H9 (cell line): ENCODE results near the gene GMPS. TPM values are rescaled to one million over a fixed set of nuclear protein-coding genes. Genes with fewer than 3 reads are reported as not detected.
A peak's percentile ranks its signal among the peaks of the same experiment; 100 is the strongest.

Source experiments
- DNase-seq: peaks from one replicate; pipeline ENCODE4 v3.0.0-alpha.2; 2017
- H2AFZ ChIP-seq: one replicate; pipeline ENCODE4 v1.6.1; 2013; ENCODE audit warnings: mild to moderate bottlenecking, low read length, control low read depth, moderate library complexity
- H2AK5ac ChIP-seq: 2 replicates; pipeline ENCODE4 v1.6.1; 2013; ENCODE audit warnings: low read length, control low read depth, mixed read lengths; ENCODE audit not compliant: insufficient read length
- H2BK120ac ChIP-seq: one replicate; pipeline ENCODE4 v1.6.1; 2013; ENCODE audit warnings: low read depth, mild to moderate bottlenecking, low read length, control low read depth, inconsistent platforms; ENCODE audit not compliant: poor library complexity, severe bottlenecking
- H2BK12ac ChIP-seq: 2 replicates; pipeline ENCODE4 v1.6.1; 2013; ENCODE audit warnings: low read length, control low read depth, mixed read lengths, low read depth; ENCODE audit not compliant: insufficient read length
- H2BK15ac ChIP-seq: 2 replicates; pipeline ENCODE4 v1.6.1; 2013; ENCODE audit warnings: low read depth, low read length, control low read depth
- H2BK20ac ChIP-seq: one replicate; pipeline ENCODE4 v1.6.1; 2013; ENCODE audit warnings: low read depth, mild to moderate bottlenecking, low read length, control low read depth, inconsistent platforms; ENCODE audit not compliant: poor library complexity, severe bottlenecking
- H2BK5ac ChIP-seq: 2 replicates; pipeline ENCODE4 v1.6.1; 2013; ENCODE audit warnings: low read length, control low read depth, mixed read lengths; ENCODE audit not compliant: insufficient read length
- H3K14ac ChIP-seq: 2 replicates; pipeline ENCODE4 v1.6.1; 2013; ENCODE audit warnings: low read length, control low read depth; ENCODE audit not compliant: insufficient read depth
- H3K18ac ChIP-seq: 2 replicates; pipeline ENCODE4 v1.6.1; 2013; ENCODE audit warnings: low read depth, mild to moderate bottlenecking, mixed read lengths, low read length, control low read depth; ENCODE audit not compliant: insufficient read length
- H3K23ac ChIP-seq: 2 replicates; pipeline ENCODE4 v1.6.1; 2013; ENCODE audit warnings: low read length, control low read depth, mixed read lengths, low read depth; ENCODE audit not compliant: insufficient read length
- H3K23me2 ChIP-seq: 2 replicates; pipeline ENCODE4 v1.6.1; 2013; ENCODE audit warnings: low read depth, mild to moderate bottlenecking, mixed read lengths, low read length, control low read depth; ENCODE audit not compliant: insufficient read length, poor library complexity, severe bottlenecking
- H3K27ac ChIP-seq: 2 replicates; pipeline ENCODE4 v1.5.1; 2013; ENCODE audit warnings: low read length, control low read depth, mixed read lengths, low read depth; ENCODE audit not compliant: insufficient read length
- H3K27me3 ChIP-seq: 2 replicates; pipeline ENCODE4 v1.6.1; 2013; ENCODE audit warnings: low read length, control low read depth, inconsistent platforms; ENCODE audit not compliant: insufficient read depth
- H3K4ac ChIP-seq: 2 replicates; pipeline ENCODE4 v1.6.1; 2013; ENCODE audit warnings: low read depth, mild to moderate bottlenecking, control low read depth, inconsistent platforms, low read length, moderate library complexity
- H3K4me1 ChIP-seq: 2 replicates; pipeline ENCODE4 v1.6.1; 2013; ENCODE audit warnings: low read length, control low read depth, inconsistent platforms; ENCODE audit not compliant: insufficient read depth
- H3K4me2 ChIP-seq: 2 replicates; pipeline ENCODE4 v1.6.1; 2013; ENCODE audit warnings: low read length, control low read depth, mixed read lengths; ENCODE audit not compliant: insufficient read length, insufficient read depth
- H3K56ac ChIP-seq: 2 replicates; pipeline ENCODE4 v1.6.1; 2013; ENCODE audit warnings: low read depth, mild to moderate bottlenecking, mixed read lengths, low read length, control low read depth; ENCODE audit not compliant: insufficient read length
- H3K79me1 ChIP-seq: 2 replicates; pipeline ENCODE4 v1.6.1; 2013; ENCODE audit warnings: low read depth, mild to moderate bottlenecking, moderate library complexity, low read length, control low read depth, inconsistent platforms; ENCODE audit not compliant: insufficient read depth, poor library complexity, severe bottlenecking
- H3K79me2 ChIP-seq: 2 replicates; pipeline ENCODE4 v1.6.1; 2013; ENCODE audit warnings: low read length, control low read depth, inconsistent platforms; ENCODE audit not compliant: insufficient read depth
- H3K9ac ChIP-seq: 2 replicates; pipeline ENCODE4 v1.6.1; 2013; ENCODE audit warnings: low read length, control low read depth, mixed read lengths; ENCODE audit not compliant: insufficient read length; ENCODE audit errors: extremely low read depth
- H3K9me3 ChIP-seq: one replicate; pipeline ENCODE4 v1.6.1; 2013; ENCODE audit warnings: low read depth, low read length, inconsistent platforms; ENCODE audit not compliant: control insufficient read depth
- H3T11ph ChIP-seq: one replicate; pipeline ENCODE4 v1.6.1; 2013; ENCODE audit warnings: mild to moderate bottlenecking, low read length, control low read depth, inconsistent platforms
- H4K20me1 ChIP-seq: one replicate; pipeline ENCODE4 v1.6.1; 2013; ENCODE audit not compliant: control insufficient read depth, insufficient read length, insufficient read depth
- H4K5ac ChIP-seq: 2 replicates; pipeline ENCODE4 v1.6.1; 2013; ENCODE audit warnings: low read depth, mild to moderate bottlenecking, mixed read lengths, low read length, control low read depth; ENCODE audit not compliant: insufficient read length
- H4K8ac ChIP-seq: replicated peaks from 2 replicates; pipeline ENCODE4 v1.6.1; 2013; ENCODE audit warnings: low read length, control low read depth, mixed read lengths, low read depth; ENCODE audit not compliant: insufficient read length
- H4K91ac ChIP-seq: 2 replicates; pipeline ENCODE4 v1.6.1; 2013; ENCODE audit warnings: low read depth, mild to moderate bottlenecking, moderate library complexity, mixed read lengths, low read length, control low read depth; ENCODE audit not compliant: insufficient read length
- H3K27ac Mint-ChIP-seq, 3 experiments: 2 replicates in 2 of 3; 3 replicates in 1 of 3; pipeline ENCODE4 v1.8.0; 2020 to 2021; ENCODE audit warnings: mixed read lengths in 3 of 3, mild to moderate bottlenecking in 1 of 3, moderate library complexity in 1 of 3
- H3K27me3 Mint-ChIP-seq: 2 replicates; pipeline ENCODE4 v1.8.0; 2021; ENCODE audit warnings: low read depth, mild to moderate bottlenecking, moderate library complexity, mixed read lengths
- H3K36me3 Mint-ChIP-seq, 3 experiments: 2 replicates in 2 of 3; 3 replicates in 1 of 3; pipeline ENCODE4 v1.8.0; 2020 to 2021; ENCODE audit warnings: low read depth in 3 of 3, mixed read lengths in 3 of 3; ENCODE audit not compliant: insufficient read depth in 1 of 3
- H3K4me1 Mint-ChIP-seq, 2 experiments: 2 replicates each; pipeline ENCODE4 v1.8.0; 2020; ENCODE audit warnings: mixed read lengths in 2 of 2
- H3K4me3 Mint-ChIP-seq, 2 experiments: 2 replicates in 1 of 2; 3 replicates in 1 of 2; pipeline ENCODE4 v1.8.0; 2020 to 2021; ENCODE audit warnings: mild to moderate bottlenecking in 2 of 2, mixed read lengths in 2 of 2, moderate library complexity in 1 of 2
- H3K9me3 Mint-ChIP-seq, 2 experiments: 2 replicates in 1 of 2; 3 replicates in 1 of 2; pipeline ENCODE4 v1.8.0; 2020; ENCODE audit warnings: mild to moderate bottlenecking in 2 of 2, mixed read lengths in 2 of 2, moderate library complexity in 1 of 2
- WGBS: extraction: QIAGEN DNeasy Blood & Tissue Kit; methylation state at CpG from one replicate; pipeline ENCODE4 v1.1.7; 2013; ENCODE audit warnings: missing lambda C conversion rate, low lambda C conversion rate, mixed read lengths; ENCODE audit not compliant: insufficient read length; ENCODE audit errors: extremely low coverage; 5-methylcytosine and 5-hydroxymethylcytosine counted together
- total RNA-seq: library from RNA; stranded (reverse); gene quantifications from 2 replicates; pipeline ENCODE4 v1.2.1, GENCODE V29; 2021
- TF ChIP-seq, protein P1 (sequence below): fragments of 200-600 bp; sonication (generic); conservative IDR thresholded peaks from 3 replicates; pipeline ENCODE4 v1.8.0; 2021; ENCODE audit warnings: antibody characterized with exemption, mild to moderate bottlenecking

The GMPS gene
- total RNA-seq, 1 experiment from 2014 or later = 142 TPM

GRCh38 chr3:155886915-155887314 lies 16.5 kb downstream of the GMPS start:
- TF ChIP-seq, protein P1, sequence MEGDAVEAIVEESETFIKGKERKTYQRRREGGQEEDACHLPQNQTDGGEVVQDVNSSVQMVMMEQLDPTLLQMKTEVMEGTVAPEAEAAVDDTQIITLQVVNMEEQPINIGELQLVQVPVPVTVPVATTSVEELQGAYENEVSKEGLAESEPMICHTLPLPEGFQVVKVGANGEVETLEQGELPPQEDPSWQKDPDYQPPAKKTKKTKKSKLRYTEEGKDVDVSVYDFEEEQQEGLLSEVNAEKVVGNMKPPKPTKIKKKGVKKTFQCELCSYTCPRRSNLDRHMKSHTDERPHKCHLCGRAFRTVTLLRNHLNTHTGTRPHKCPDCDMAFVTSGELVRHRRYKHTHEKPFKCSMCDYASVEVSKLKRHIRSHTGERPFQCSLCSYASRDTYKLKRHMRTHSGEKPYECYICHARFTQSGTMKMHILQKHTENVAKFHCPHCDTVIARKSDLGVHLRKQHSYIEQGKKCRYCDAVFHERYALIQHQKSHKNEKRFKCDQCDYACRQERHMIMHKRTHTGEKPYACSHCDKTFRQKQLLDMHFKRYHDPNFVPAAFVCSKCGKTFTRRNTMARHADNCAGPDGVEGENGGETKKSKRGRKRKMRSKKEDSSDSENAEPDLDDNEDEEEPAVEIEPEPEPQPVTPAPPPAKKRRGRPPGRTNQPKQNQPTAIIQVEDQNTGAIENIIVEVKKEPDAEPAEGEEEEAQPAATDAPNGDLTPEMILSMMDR = no peak
- no peaks in the 10 kb centered on the region for H4K20me1 ChIP-seq
- no CpG with 5 or more reads among the region's 1 CpG for WGBS
- Mint-ChIP-seq H3K36me3 (no peaks in the 10 kb centered on the region), H3K27ac (peak overlapping the region in 1 of 3 experiments; percentile 12; a peak in 1 of 7 replicates), H3K27me3 (no peaks in the 10 kb centered on the region), H3K9me3 (no peaks in the 10 kb centered on the region), H3K4me1 (peaks cover 13 to 15% of the 10 kb centered on the region in 2 experiments), H3K4me3 (no peak overlapping the region)
- no peaks in the 10 kb centered on the region for H3K23me2 ChIP-seq
- no peak overlapping the region for H3T11ph ChIP-seq
- H3K14ac ChIP-seq = no peak overlapping the region
- H2AK5ac ChIP-seq = no peak overlapping the region
- peaks cover 12% of the 10 kb centered on the region for H3K79me1 ChIP-seq
- no peak overlapping the region for H2BK12ac ChIP-seq
- H4K5ac ChIP-seq = no peak overlapping the region
- H4K91ac ChIP-seq = no peak overlapping the region
- H3K79me2 ChIP-seq = peaks cover 28% of the 10 kb centered on the region; the same call in 1 of the 2 replicates
- H3K27ac ChIP-seq = no peak overlapping the region
- H3K9ac ChIP-seq = no peak overlapping the region
- no peak overlapping the region for H3K4ac ChIP-seq
- H2BK15ac ChIP-seq = no peak overlapping the region
- H3K4me2 ChIP-seq = no peak overlapping the region
- H2BK20ac ChIP-seq = no peak overlapping the region
- H3K4me1 ChIP-seq = no peaks in the 10 kb centered on the region; the same call in 1 of the 2 replicates
- H3K23ac ChIP-seq = no peak overlapping the region
- DNase-seq = no peak
- no peak overlapping the region for H2AFZ ChIP-seq
- no peak overlapping the region for H2BK120ac ChIP-seq
- no peak overlapping the region for H3K56ac ChIP-seq
- no peak overlapping the region for H4K8ac ChIP-seq
- no peaks in the 10 kb centered on the region for H3K9me3 ChIP-seq
- H2BK5ac ChIP-seq = no peak overlapping the region
- H3K27me3 ChIP-seq = no peaks in the 10 kb centered on the region
- no peak overlapping the region for H3K18ac ChIP-seq
